Endodermal cell (in vitro differentiated cells): Measurements from ENCODE around the gene LIMK1. TPM values are rescaled to one million over a fixed set of nuclear protein-coding genes. Genes with fewer than 3 reads are reported as not detected.

Experiments
- DNase-seq: peaks from one replicate; pipeline ENCODE4 v3.0.0-alpha.2; 2017
- H3K27ac ChIP-seq: 2 replicates; pipeline ENCODE4 v1.5.1; 2013; ENCODE audit warnings: mild to moderate bottlenecking, low read depth, low read length, moderate library complexity
- H3K27me3 ChIP-seq: 2 replicates; pipeline ENCODE4 v1.6.1; 2013; ENCODE audit warnings: mild to moderate bottlenecking, low read length, moderate library complexity; ENCODE audit not compliant: insufficient read depth, control insufficient read depth, poor library complexity, severe bottlenecking
- H3K36me3 ChIP-seq: 2 replicates; pipeline ENCODE4 v1.7.0; 2013; ENCODE audit warnings: mild to moderate bottlenecking, low read length, moderate library complexity; ENCODE audit not compliant: control insufficient read depth, insufficient read depth
- H3K4me1 ChIP-seq: one replicate; pipeline ENCODE4 v1.7.0; 2013; ENCODE audit warnings: low read length; ENCODE audit not compliant: control insufficient read depth, insufficient read depth
- H3K4me3 ChIP-seq: 2 replicates; pipeline ENCODE4 v1.5.1; 2013; ENCODE audit warnings: mild to moderate bottlenecking, low read length, moderate library complexity
- H3K9ac ChIP-seq: 2 replicates; pipeline ENCODE4 v1.6.1; 2013; ENCODE audit warnings: mild to moderate bottlenecking, low read length, moderate library complexity; ENCODE audit not compliant: poor library complexity, severe bottlenecking; ENCODE audit errors: extremely low read depth
- H3K9me3 ChIP-seq: 2 replicates; pipeline ENCODE4 v1.6.1; 2013; ENCODE audit warnings: mild to moderate bottlenecking, low read length, moderate library complexity; ENCODE audit not compliant: control insufficient read depth
- H3K27ac Mint-ChIP-seq: 2 replicates; pipeline ENCODE4 v1.8.0; 2020; ENCODE audit warnings: mixed read lengths
- H3K27me3 Mint-ChIP-seq: 2 replicates; pipeline ENCODE4 v1.8.0; 2021; ENCODE audit warnings: mild to moderate bottlenecking, mixed read lengths; ENCODE audit not compliant: insufficient read depth
- H3K36me3 Mint-ChIP-seq: 2 replicates; pipeline ENCODE4 v1.8.0; 2020; ENCODE audit warnings: low read depth, mixed read lengths
- H3K4me1 Mint-ChIP-seq: 2 replicates; pipeline ENCODE4 v1.8.0; 2020; ENCODE audit warnings: mixed read lengths
- H3K4me3 Mint-ChIP-seq: 2 replicates; pipeline ENCODE4 v1.8.0; 2020; ENCODE audit warnings: mild to moderate bottlenecking, moderate library complexity, mixed read lengths
- H3K9me3 Mint-ChIP-seq: 2 replicates; pipeline ENCODE4 v1.8.0; 2020; ENCODE audit warnings: mild to moderate bottlenecking, mixed read lengths
- WGBS, 2 experiments: methylation state at CpG; one replicate each; pipeline versions ENCODE4 v1.1.5 to v1.1.7; 2013; ENCODE audit warnings: missing lambda C conversion rate in 2 of 2, mixed read lengths in 1 of 2; ENCODE audit not compliant: insufficient coverage in 1 of 2, insufficient read length in 1 of 2; 5-methylcytosine and 5-hydroxymethylcytosine counted together
- total RNA-seq, 2 donors: library from RNA; stranded (reverse); fragmentation: NEBNext Ultra II Directional in 1 of 2; extraction: Animal tissue kit (Norgen Biotek cat#: 25700) in 1 of 2; gene quantifications; 2 replicates in 1 of 2; 3 replicates in 1 of 2; pipeline ENCODE4 v1.2.1, GENCODE V29; 2021
- TF ChIP-seq, protein P1 (sequence below): fragments of 200-600 bp; sonication (generic); conservative IDR thresholded peaks from 2 replicates; pipeline ENCODE4 v1.5.0; 2021; ENCODE audit warnings: antibody characterized with exemption, mild to moderate bottlenecking

The LIMK1 gene
- total RNA-seq, 2 donors from 2014 or later: 83.9 TPM

GRCh38 chr7:74063646-74064045, 20.0 kb upstream of the LIMK1 start:
- Mint-ChIP-seq H3K27me3 (no peaks in the 10 kb centered on the region), H3K27ac (no peak overlapping the region), H3K36me3 (no peaks in the 10 kb centered on the region), H3K4me1 (peaks cover 4% of the 10 kb centered on the region), H3K9me3 (no peaks in the 10 kb centered on the region), H3K4me3 (no peak overlapping the region)
- TF ChIP-seq, protein P1, sequence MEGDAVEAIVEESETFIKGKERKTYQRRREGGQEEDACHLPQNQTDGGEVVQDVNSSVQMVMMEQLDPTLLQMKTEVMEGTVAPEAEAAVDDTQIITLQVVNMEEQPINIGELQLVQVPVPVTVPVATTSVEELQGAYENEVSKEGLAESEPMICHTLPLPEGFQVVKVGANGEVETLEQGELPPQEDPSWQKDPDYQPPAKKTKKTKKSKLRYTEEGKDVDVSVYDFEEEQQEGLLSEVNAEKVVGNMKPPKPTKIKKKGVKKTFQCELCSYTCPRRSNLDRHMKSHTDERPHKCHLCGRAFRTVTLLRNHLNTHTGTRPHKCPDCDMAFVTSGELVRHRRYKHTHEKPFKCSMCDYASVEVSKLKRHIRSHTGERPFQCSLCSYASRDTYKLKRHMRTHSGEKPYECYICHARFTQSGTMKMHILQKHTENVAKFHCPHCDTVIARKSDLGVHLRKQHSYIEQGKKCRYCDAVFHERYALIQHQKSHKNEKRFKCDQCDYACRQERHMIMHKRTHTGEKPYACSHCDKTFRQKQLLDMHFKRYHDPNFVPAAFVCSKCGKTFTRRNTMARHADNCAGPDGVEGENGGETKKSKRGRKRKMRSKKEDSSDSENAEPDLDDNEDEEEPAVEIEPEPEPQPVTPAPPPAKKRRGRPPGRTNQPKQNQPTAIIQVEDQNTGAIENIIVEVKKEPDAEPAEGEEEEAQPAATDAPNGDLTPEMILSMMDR: no peak
- H3K4me3 ChIP-seq: no peak overlapping the region
- no peaks in the 10 kb centered on the region for H3K27me3 ChIP-seq
- 91 to 94% methylated on average over 9 to 12 of the region's 12 CpGs for WGBS, 2 experiments
- no peak for DNase-seq
- no peak overlapping the region for H3K27ac ChIP-seq
- no peaks in the 10 kb centered on the region for H3K36me3 ChIP-seq
- no peak overlapping the region for H3K9ac ChIP-seq
- no peaks in the 10 kb centered on the region for H3K4me1 ChIP-seq
- no peaks in the 10 kb centered on the region for H3K9me3 ChIP-seq

DNA sequence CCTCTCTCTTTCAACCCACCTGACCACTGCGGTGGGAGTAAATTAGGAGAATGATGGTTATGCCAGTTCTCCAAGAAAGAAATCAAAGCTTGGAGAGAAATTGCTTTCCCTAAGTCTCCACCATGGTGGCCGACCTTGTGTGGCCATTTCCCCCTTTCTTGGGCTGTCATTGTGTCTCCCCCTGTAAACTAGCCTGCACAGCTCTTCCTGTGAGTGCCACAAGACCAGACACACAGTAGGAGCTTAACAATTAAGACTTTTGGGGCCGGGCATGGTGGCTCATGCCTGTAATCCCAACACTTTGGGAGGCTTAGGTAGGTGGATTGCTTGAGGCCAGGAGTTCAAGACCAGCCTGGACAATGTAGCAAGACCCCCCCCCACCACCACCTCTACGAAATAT, 18.9 kb upstream of the LIMK1 start:
- Mint-ChIP-seq H3K4me1 (peaks cover 4% of the 10 kb centered on the region), H3K4me3 (no peak overlapping the region), H3K9me3 (no peaks in the 10 kb centered on the region), H3K27ac (no peak overlapping the region), H3K27me3 (no peaks in the 10 kb centered on the region), H3K36me3 (no peaks in the 10 kb centered on the region)
- 50 to 83% methylated on average over 1 to 4 of the region's 4 CpGs for WGBS, 2 experiments
- H3K27me3 ChIP-seq: no peaks in the 10 kb centered on the region
- H3K9me3 ChIP-seq: no peaks in the 10 kb centered on the region
- no peak for DNase-seq
- H3K4me3 ChIP-seq: no peak overlapping the region
- no peak overlapping the region for H3K9ac ChIP-seq
- H3K27ac ChIP-seq: no peak overlapping the region
- TF ChIP-seq, protein P1: no peak
- no peaks in the 10 kb centered on the region for H3K4me1 ChIP-seq
- H3K36me3 ChIP-seq: no peaks in the 10 kb centered on the region

GRCh38 chr7:74066626-74067025, 17.0 kb upstream of the LIMK1 start:
- H3K4me3 ChIP-seq: no peak overlapping the region
- Mint-ChIP-seq H3K27ac (no peak overlapping the region), H3K4me3 (no peak overlapping the region), H3K4me1 (no peaks in the 10 kb centered on the region), H3K9me3 (no peaks in the 10 kb centered on the region), H3K36me3 (no peaks in the 10 kb centered on the region), H3K27me3 (no peaks in the 10 kb centered on the region)
- H3K27ac ChIP-seq: no peak overlapping the region
- H3K36me3 ChIP-seq: no peaks in the 10 kb centered on the region
- no peak overlapping the region for H3K9ac ChIP-seq
- TF ChIP-seq, protein P1: no peak
- no peaks in the 10 kb centered on the region for H3K9me3 ChIP-seq
- H3K27me3 ChIP-seq: no peaks in the 10 kb centered on the region
- H3K4me1 ChIP-seq: no peaks in the 10 kb centered on the region
- 88 to 92% methylated on average over 2 to 3 of the region's 3 CpGs for WGBS, 2 experiments
- no peak for DNase-seq
